ENCODE measurements around the gene SF3B3.

SF3B3 gene

GRCh38 chr16:70523743-70524398 lies at the start of gene SF3B3:
TSS of gene SF3B3 (plus strand) at chr16:70523816. CDS start at chr16:70526657, 2,841 bp downstream.
- peak; percentile 69 for DNase-seq (ENCODE audit: low spot score)

- DNase-seq (ENCODE audit: low spot score) = no peak
Measured at GRCh38 chr16:70474320-70475053, 49.1 kb upstream of the SF3B3 start.

- DNase-seq (ENCODE audit: low spot score) = no peak
Measured at GRCh38 chr16:70475054-70475871, 48.4 kb upstream of the SF3B3 start.

GRCh38 chr16:70476272-70477020 lies 47.2 kb upstream of the SF3B3 start:
- peak; percentile 79 for DNase-seq (ENCODE audit: low spot score)

GRCh38 chr16:70478169-70478568 lies 45.4 kb upstream of the SF3B3 start:
- DNase-seq (ENCODE audit: low spot score) = no peak

GRCh38 chr16:70478912-70479341 lies 44.7 kb upstream of the SF3B3 start:
- DNase-seq (ENCODE audit: low spot score) = no peak

GRCh38 chr16:70480127-70481105 lies 43.2 kb upstream of the SF3B3 start:
- no peak for DNase-seq (ENCODE audit: low spot score)

GRCh38 chr16:70481929-70482536 lies 41.6 kb upstream of the SF3B3 start:
- no peak for DNase-seq (ENCODE audit: low spot score)

GRCh38 chr16:70482624-70483023 lies 41.0 kb upstream of the SF3B3 start:
- no peak for DNase-seq (ENCODE audit: low spot score)

GRCh38 chr16:70483426-70483825 lies 40.2 kb upstream of the SF3B3 start:
- DNase-seq (ENCODE audit: low spot score) = no peak

- no peak for DNase-seq (ENCODE audit: low spot score)
Measured at GRCh38 chr16:70484867-70485266, 38.7 kb upstream of the SF3B3 start.

GRCh38 chr16:70490261-70490660 lies 33.4 kb upstream of the SF3B3 start:
- DNase-seq (ENCODE audit: low spot score) = no peak

GRCh38 chr16:70493802-70494201 lies 29.8 kb upstream of the SF3B3 start:
- DNase-seq (ENCODE audit: low spot score) = no peak

- DNase-seq (ENCODE audit: low spot score) = no peak
Measured at GRCh38 chr16:70494202-70494770, 29.3 kb upstream of the SF3B3 start.

- DNase-seq (ENCODE audit: low spot score) = no peak
Measured at GRCh38 chr16:70494777-70495176, 28.8 kb upstream of the SF3B3 start.

- DNase-seq (ENCODE audit: low spot score) = no peak
Measured at GRCh38 chr16:70495425-70496182, 28.0 kb upstream of the SF3B3 start.

- no peak for DNase-seq (ENCODE audit: low spot score)
Measured at GRCh38 chr16:70496513-70496912, 27.1 kb upstream of the SF3B3 start.

- no peak for DNase-seq (ENCODE audit: low spot score)
Measured at GRCh38 chr16:70508752-70509151, 14.9 kb upstream of the SF3B3 start.

- DNase-seq (ENCODE audit: low spot score) = no peak
Measured at GRCh38 chr16:70510216-70510615, 13.4 kb upstream of the SF3B3 start.
